B cell (primary cell): ENCODE results near the gene CHSY3.

Source experiments
- CTCF ChIP-seq: fragments of 200-600 bp; IDR thresholded peaks from one replicate; pipeline ENCODE4 v1.8.0; 2022; ENCODE audit warnings: antibody characterized with exemption, mild to moderate bottlenecking
- EZH2 ChIP-seq: IDR thresholded peaks from 2 replicates; pipeline ENCODE4 v1.6.1; 2012; ENCODE audit warnings: borderline replicate concordance, low read depth, mild to moderate bottlenecking, moderate library complexity, low read length; ENCODE audit not compliant: insufficient read depth, poor library complexity, severe bottlenecking

- TF ChIP-seq CTCF (no peak), EZH2 (no peak)
Observed at GRCh38 chr5:129943936-129944335, 39.7 kb downstream of the CHSY3 start.
